NCI-H187 (cell line): ENCODE measurements around the gene ADAMTS14.
"Not testable (repeated sequence)": the region's sequence is repeated elsewhere in the genome, so short reads cannot be mapped to it uniquely, and the experiment has no call there.

Experiments used
- DNase-seq, 2 experiments: peaks; one replicate each; lab custom pipeline; 2025; lab: John Stamatoyannopoulos, UW

Gene ADAMTS14

GRCh38 chr10:70672165-70673042 is at the start of gene ADAMTS14:
TSS of gene ADAMTS14 (plus strand) at chr10:70672506. CDS start at chr10:70672803, 297 bp downstream.
- no peak for DNase-seq

GRCh38 chr10:70622541-70622940 is 49.8 kb upstream of the ADAMTS14 start:
- DNase-seq = no peak

GRCh38 chr10:70622981-70623844 is 49.1 kb upstream of the ADAMTS14 start:
- no peak for DNase-seq

GRCh38 chr10:70626056-70626455 is 46.2 kb upstream of the ADAMTS14 start:
- DNase-seq = no peak

GRCh38 chr10:70629338-70629737 is 43.0 kb upstream of the ADAMTS14 start:
- no peak for DNase-seq

GRCh38 chr10:70631735-70632134 is 40.6 kb upstream of the ADAMTS14 start:
- not testable (repeated sequence) for DNase-seq

- no peak for DNase-seq
Measured at GRCh38 chr10:70634011-70634410, 38.3 kb upstream of the ADAMTS14 start.

- DNase-seq = not testable (repeated sequence)
Measured at GRCh38 chr10:70634515-70634914, 37.8 kb upstream of the ADAMTS14 start.

- not testable (repeated sequence) for DNase-seq
Measured at GRCh38 chr10:70639640-70640383, 32.5 kb upstream of the ADAMTS14 start.

- DNase-seq = not testable (repeated sequence)
Measured at GRCh38 chr10:70643272-70643671, 29.0 kb upstream of the ADAMTS14 start.

GRCh38 chr10:70644959-70645358 is 27.3 kb upstream of the ADAMTS14 start:
- not testable (repeated sequence) for DNase-seq

- DNase-seq = no peak
Measured at GRCh38 chr10:70647086-70647485, 25.2 kb upstream of the ADAMTS14 start.

- DNase-seq = no peak
Measured at GRCh38 chr10:70648427-70648826, 23.9 kb upstream of the ADAMTS14 start.

GRCh38 chr10:70649526-70649925 is 22.8 kb upstream of the ADAMTS14 start:
- DNase-seq = no peak

GRCh38 chr10:70650104-70650503 is 22.2 kb upstream of the ADAMTS14 start:
- no peak for DNase-seq

GRCh38 chr10:70650718-70651117 is 21.6 kb upstream of the ADAMTS14 start:
- DNase-seq = no peak

GRCh38 chr10:70651661-70652060 is 20.6 kb upstream of the ADAMTS14 start:
- no peak for DNase-seq

GRCh38 chr10:70652761-70653657 is 19.3 kb upstream of the ADAMTS14 start:
- DNase-seq = no peak

- no peak for DNase-seq
Measured at GRCh38 chr10:70655316-70655715, 17.0 kb upstream of the ADAMTS14 start.

- DNase-seq = no peak
Measured at GRCh38 chr10:70656489-70656888, 15.8 kb upstream of the ADAMTS14 start.

GRCh38 chr10:70657041-70657440 is 15.3 kb upstream of the ADAMTS14 start:
- no peak for DNase-seq
